Suprapubic skin (tissue), 4 donors: ENCODE results near the gene SS18L1. TPM values are rescaled to one million over a fixed set of nuclear protein-coding genes. Genes with fewer than 3 reads are reported as not detected.

ENCODE experiments used
- DNase-seq, 2 donors: peaks; one replicate each; pipeline ENCODE4 v3.0.0-alpha.2; 2019; ENCODE audit warnings: low spot score in 2 of 2
- H3K27ac ChIP-seq: fragments of 200-600 bp; sonication (generic); one replicate; pipeline ENCODE4 v1.5.1; 2019
- H3K27me3 ChIP-seq: fragments of 200-600 bp; sonication (generic); one replicate; pipeline ENCODE4 v1.5.1; 2019
- H3K36me3 ChIP-seq: fragments of 200-600 bp; sonication (generic); one replicate; pipeline ENCODE4 v1.5.1; 2019
- H3K4me1 ChIP-seq: fragments of 200-600 bp; sonication (generic); one replicate; pipeline ENCODE4 v1.5.1; 2019
- H3K4me3 ChIP-seq: fragments of 200-600 bp; sonication (generic); one replicate; pipeline ENCODE4 v1.5.1; 2019; ENCODE audit warnings: mild to moderate bottlenecking
- H3K9me3 ChIP-seq: fragments of 200-600 bp; sonication (generic); one replicate; pipeline ENCODE4 v1.5.1; 2019
- CTCF ChIP-seq, 2 donors: fragments of 200-600 bp in 1 of 2; fragments of 450-650 bp in 1 of 2; sonication (generic) in 1 of 2; IDR thresholded peaks; one replicate each; pipeline ENCODE4 v1.5.1; 2016 to 2019; ENCODE audit warnings: antibody characterized with exemption in 2 of 2, mild to moderate bottlenecking in 1 of 2, moderate library complexity in 1 of 2
- EP300 ChIP-seq: sonication (generic); formaldehyde crosslinking; IDR thresholded peaks from one replicate; pipeline ENCODE4 v1.6.1; 2017; ENCODE audit warnings: antibody characterized with exemption
- POLR2A ChIP-seq, 2 donors: fragments of 450-650 bp; IDR thresholded peaks; one replicate each; pipeline ENCODE4 v1.6.1; 2017; ENCODE audit warnings: antibody characterized with exemption in 2 of 2, mild to moderate bottlenecking in 2 of 2, moderate library complexity in 2 of 2
- POLR2AphosphoS5 ChIP-seq, 3 donors: sonication (generic); formaldehyde crosslinking; IDR thresholded peaks; one replicate each; pipeline ENCODE4 v1.6.1; 2017; ENCODE audit warnings: antibody characterized with exemption in 3 of 3
- WGBS: methylation state at CpG from one replicate; pipeline ENCODE4 v1.1.5; 2018; 5-methylcytosine and 5-hydroxymethylcytosine counted together
- total RNA-seq, 4 donors: library from RNA; depleted of rRNA; stranded (reverse); fragments of >200 nt; gene quantifications; one replicate each; pipeline ENCODE4 v1.1.0, GENCODE V29; 2016

The SS18L1 gene
- total RNA-seq, 4 donors from 2014 or later, result 23.3 to 81.1 (median 26.9) TPM

GRCh38 chr20:62227591-62227976 is 84.0 kb downstream of the SS18L1 start:
- Histone ChIP-seq H3K27ac (no peak overlapping the region), H3K36me3 (no peaks in the 10 kb centered on the region), H3K4me3 (no peak overlapping the region), H3K27me3 (peaks cover 51% of the 10 kb centered on the region), H3K4me1 (peaks cover 19% of the 10 kb centered on the region), H3K9me3 (no peaks in the 10 kb centered on the region)
- 35% methylated on average over 4 of the region's 10 CpGs for WGBS
- no peak for DNase-seq
- TF ChIP-seq POLR2A (IDR thresholded peaks at IDR 0.05) (no peak), EP300 (no peak), CTCF (IDR thresholded peaks at IDR 0.05) (no peak), POLR2AphosphoS5 (IDR thresholded peaks at IDR 0.05) (no peak)

- Histone ChIP-seq H3K36me3 (no peaks in the 10 kb centered on the region), H3K27me3 (peaks cover 44% of the 10 kb centered on the region), H3K27ac (no peak overlapping the region), H3K4me3 (no peak overlapping the region), H3K4me1 (peaks cover 25% of the 10 kb centered on the region), H3K9me3 (no peaks in the 10 kb centered on the region)
- no peak for DNase-seq
- 26% methylated on average over 7 of the region's 37 CpGs for WGBS
- TF ChIP-seq CTCF (IDR thresholded peaks at IDR 0.05) (no peak), POLR2A (IDR thresholded peaks at IDR 0.05) (no peak), POLR2AphosphoS5 (IDR thresholded peaks at IDR 0.05) (no peak), EP300 (no peak)
Observed at GRCh38 chr20:62227977-62228958, 84.7 kb downstream of the SS18L1 start.

- 74% methylated on average over 7 of the region's 7 CpGs for WGBS
- H3K4me3 ChIP-seq, result no peak overlapping the region
- TF ChIP-seq CTCF (IDR thresholded peaks at IDR 0.05) (no peak), POLR2AphosphoS5 (IDR thresholded peaks at IDR 0.05) (no peak), EP300 (no peak), POLR2A (IDR thresholded peaks at IDR 0.05) (no peak)
- no peaks in the 10 kb centered on the region for H3K9me3 ChIP-seq
- H3K27ac ChIP-seq, result no peak overlapping the region
- peaks cover 41% of the 10 kb centered on the region for H3K27me3 ChIP-seq
- H3K36me3 ChIP-seq, result no peaks in the 10 kb centered on the region
- peaks cover 33% of the 10 kb centered on the region for H3K4me1 ChIP-seq
- DNase-seq, result no peak
Observed at GRCh38 chr20:62228982-62229545, 85.5 kb downstream of the SS18L1 start.

- WGBS, result 73% methylated on average over 4 of the region's 4 CpGs
- peaks cover 39% of the 10 kb centered on the region for H3K4me1 ChIP-seq
- H3K9me3 ChIP-seq, result no peaks in the 10 kb centered on the region
- no peak for DNase-seq
- H3K4me3 ChIP-seq, result no peak overlapping the region
- H3K27ac ChIP-seq, result no peak overlapping the region
- H3K27me3 ChIP-seq, result peaks cover 35% of the 10 kb centered on the region
- H3K36me3 ChIP-seq, result no peaks in the 10 kb centered on the region
- no peak for TF ChIP-seq CTCF (IDR thresholded peaks at IDR 0.05)
- no peak for TF ChIP-seq EP300
- TF ChIP-seq POLR2A (IDR thresholded peaks at IDR 0.05), result no peak
- TF ChIP-seq POLR2AphosphoS5 (IDR thresholded peaks at IDR 0.05), result no peak
Observed at GRCh38 chr20:62229667-62230066, 86.1 kb downstream of the SS18L1 start.

- WGBS, result 95% methylated on average over 2 of the region's 2 CpGs
- no peaks in the 10 kb centered on the region for H3K9me3 ChIP-seq
- no peak overlapping the region for H3K27ac ChIP-seq
- no peak for DNase-seq
- H3K4me1 ChIP-seq, result peaks cover 45% of the 10 kb centered on the region
- peaks cover 30% of the 10 kb centered on the region for H3K27me3 ChIP-seq
- H3K4me3 ChIP-seq, result no peak overlapping the region
- no peak for TF ChIP-seq CTCF (IDR thresholded peaks at IDR 0.05)
- TF ChIP-seq POLR2AphosphoS5 (IDR thresholded peaks at IDR 0.05), result no peak
- no peak for TF ChIP-seq EP300
- no peak for TF ChIP-seq POLR2A (IDR thresholded peaks at IDR 0.05)
- no peaks in the 10 kb centered on the region for H3K36me3 ChIP-seq
Observed at GRCh38 chr20:62230276-62230675, 86.7 kb downstream of the SS18L1 start.
